Measurements from ENCODE around the gene PGS1.

DNA sequence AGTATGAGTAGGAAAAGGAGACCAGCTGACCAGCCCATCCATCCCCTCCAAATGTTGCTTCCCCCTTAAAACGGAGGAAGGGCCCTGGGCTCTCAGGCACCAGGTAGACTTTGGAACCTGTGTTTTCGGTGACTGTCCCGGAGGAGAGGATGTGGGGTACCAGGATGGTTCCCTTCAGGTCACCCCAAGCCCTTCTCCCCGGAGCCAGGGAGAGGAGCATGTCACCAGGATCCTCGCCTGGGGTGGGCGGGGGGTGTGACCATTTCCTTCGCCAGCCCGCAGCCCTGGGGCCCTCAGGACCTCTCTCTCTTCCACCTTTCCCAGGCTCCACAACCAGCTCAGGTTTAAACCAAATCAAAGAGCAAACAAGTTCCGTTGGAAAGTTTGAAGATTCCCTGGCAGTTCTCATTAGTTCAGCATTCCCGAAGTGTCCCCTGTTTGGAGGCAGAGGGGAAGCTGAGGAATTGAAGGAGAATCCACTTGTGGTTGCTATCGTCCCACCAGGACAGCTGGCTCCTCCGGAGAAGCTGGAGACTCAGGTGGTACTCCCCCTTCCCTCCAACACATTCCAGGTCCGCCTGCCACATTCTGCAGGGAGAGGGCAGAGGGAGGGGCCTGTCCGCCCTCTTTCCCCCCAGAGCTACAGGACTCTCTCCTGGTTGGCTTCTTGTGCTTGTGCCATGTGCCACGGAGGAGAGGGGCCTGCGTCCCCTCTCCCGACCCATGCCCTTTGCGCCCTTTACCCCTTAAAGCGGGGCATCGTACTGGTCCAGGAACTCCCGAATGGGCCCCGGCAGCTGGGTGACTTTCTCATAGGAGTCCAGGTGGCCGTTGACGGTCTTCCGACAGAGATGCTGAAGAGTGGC, 20.5 kb upstream of the PGS1 start:
- TF ChIP-seq, protein P1, sequence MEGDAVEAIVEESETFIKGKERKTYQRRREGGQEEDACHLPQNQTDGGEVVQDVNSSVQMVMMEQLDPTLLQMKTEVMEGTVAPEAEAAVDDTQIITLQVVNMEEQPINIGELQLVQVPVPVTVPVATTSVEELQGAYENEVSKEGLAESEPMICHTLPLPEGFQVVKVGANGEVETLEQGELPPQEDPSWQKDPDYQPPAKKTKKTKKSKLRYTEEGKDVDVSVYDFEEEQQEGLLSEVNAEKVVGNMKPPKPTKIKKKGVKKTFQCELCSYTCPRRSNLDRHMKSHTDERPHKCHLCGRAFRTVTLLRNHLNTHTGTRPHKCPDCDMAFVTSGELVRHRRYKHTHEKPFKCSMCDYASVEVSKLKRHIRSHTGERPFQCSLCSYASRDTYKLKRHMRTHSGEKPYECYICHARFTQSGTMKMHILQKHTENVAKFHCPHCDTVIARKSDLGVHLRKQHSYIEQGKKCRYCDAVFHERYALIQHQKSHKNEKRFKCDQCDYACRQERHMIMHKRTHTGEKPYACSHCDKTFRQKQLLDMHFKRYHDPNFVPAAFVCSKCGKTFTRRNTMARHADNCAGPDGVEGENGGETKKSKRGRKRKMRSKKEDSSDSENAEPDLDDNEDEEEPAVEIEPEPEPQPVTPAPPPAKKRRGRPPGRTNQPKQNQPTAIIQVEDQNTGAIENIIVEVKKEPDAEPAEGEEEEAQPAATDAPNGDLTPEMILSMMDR (IDR thresholded peaks at IDR 0.05; ENCODE audit: control extremely low read depth in 1 of 3, insufficient read depth in 1 of 3, low read depth in 1 of 3, low read length in 3 of 3): no peak
- TF ChIP-seq SRF (IDR thresholded peaks at IDR 0.05; ENCODE audit: low read depth, low read length) (no peak), POLR2AphosphoS5 (IDR thresholded peaks at IDR 0.05; ENCODE audit: low read depth, low read length) (no peak), YY1 (IDR thresholded peaks at IDR 0.05; ENCODE audit: low read depth, low read length) (no peak), CEBPB (IDR thresholded peaks at IDR 0.05; ENCODE audit: low read depth, low read length) (no peak), GABPA (IDR thresholded peaks at IDR 0.05; ENCODE audit: borderline replicate concordance, insufficient read depth, low read length) (no peak), RAD21 (IDR thresholded peaks at IDR 0.05 in 1 of 2, conservative IDR thresholded peaks at IDR 0.05 in 1 of 2; ENCODE audit: low read depth in 2 of 2, low read length in 2 of 2) (no peak)
